Mucosa of descending colon (tissue), 3 donors: ENCODE data around the gene NEMP1. TPM values are rescaled to one million over a fixed set of nuclear protein-coding genes. Genes with fewer than 3 reads are reported as not detected.
A peak's percentile ranks its signal among the peaks of the same experiment; 100 is the strongest.
"Not testable (repeated sequence)": the region's sequence is repeated elsewhere in the genome, so short reads cannot be mapped to it uniquely, and the experiment has no call there.

Experiments
- ATAC-seq: fragments of 200-7000 bp; cut with Tn5 transposase; one replicate; pipeline ENCODE4 v1.9.1; 2020; ENCODE audit warnings: mild to moderate bottlenecking, moderate library complexity
- DNase-seq, 3 donors: peaks; one replicate each; pipeline ENCODE4 v3.0.0-alpha.2; 2020
- H3K36me3 ChIP-seq: fragments of 200-600 bp; one replicate; pipeline ENCODE4 v1.8.0; 2021; ENCODE audit warnings: low read depth, mild to moderate bottlenecking
- H3K4me1 ChIP-seq: fragments of 200-600 bp; one replicate; pipeline ENCODE4 v1.8.0; 2021; ENCODE audit warnings: low read depth, mild to moderate bottlenecking
- H3K4me3 ChIP-seq: fragments of 200-600 bp; one replicate; pipeline ENCODE4 v1.8.0; 2021; ENCODE audit warnings: mild to moderate bottlenecking
- H3K9me3 ChIP-seq: fragments of 200-600 bp; one replicate; pipeline ENCODE4 v1.8.0; 2021; ENCODE audit warnings: mild to moderate bottlenecking
- intact Hi-C, 2 donors: fragments of 100-400 bp; cut with DNase I in 1 of 2; cut with micrococcal nuclease in 1 of 2; formaldehyde crosslinking; loops; one replicate each; pipeline versions ENCODE4 v1.11.0 to v1.11.1; 2022; cut with DNase I, micrococcal nuclease
- total RNA-seq, 3 donors: library from RNA; stranded (reverse); fragmentation: NEBNext Ultra II Directional in 2 of 3; extraction: Animal tissue kit (Norgen Biotek cat#: 25700) in 2 of 3; gene quantifications; one replicate each; pipeline versions ENCODE4 v1.2.1 to v1.2.4, GENCODE V29; 2021 to 2023
- TF ChIP-seq, protein P1 (sequence below): fragments of 200-600 bp; IDR thresholded peaks from one replicate; pipeline ENCODE4 v1.8.0; 2022; ENCODE audit warnings: antibody characterized with exemption, mild to moderate bottlenecking
- donor health status: DM: no; HTN: no; CAD: no; lungs with moderate emphysema.
- donor health status: DM: no; HTN: no; CAD: no.
- donor health status: DM: no; HTN: yes; CAD: no.

NEMP1 gene
- total RNA-seq, 3 donors from 2014 or later: 6.3 to 16.9 (median 10.2) TPM

GRCh38 chr12:57079821-57080220 lies 1.2 kb upstream of the NEMP1 start:
- Histone ChIP-seq H3K36me3 (no peaks in the 10 kb centered on the region), H3K9me3 (no peaks in the 10 kb centered on the region), H3K4me1 (peaks cover 11% of the 10 kb centered on the region), H3K4me3 (no peak overlapping the region)
- ATAC-seq (no peak), DNase-seq (no peak)
- TF ChIP-seq, protein P1, sequence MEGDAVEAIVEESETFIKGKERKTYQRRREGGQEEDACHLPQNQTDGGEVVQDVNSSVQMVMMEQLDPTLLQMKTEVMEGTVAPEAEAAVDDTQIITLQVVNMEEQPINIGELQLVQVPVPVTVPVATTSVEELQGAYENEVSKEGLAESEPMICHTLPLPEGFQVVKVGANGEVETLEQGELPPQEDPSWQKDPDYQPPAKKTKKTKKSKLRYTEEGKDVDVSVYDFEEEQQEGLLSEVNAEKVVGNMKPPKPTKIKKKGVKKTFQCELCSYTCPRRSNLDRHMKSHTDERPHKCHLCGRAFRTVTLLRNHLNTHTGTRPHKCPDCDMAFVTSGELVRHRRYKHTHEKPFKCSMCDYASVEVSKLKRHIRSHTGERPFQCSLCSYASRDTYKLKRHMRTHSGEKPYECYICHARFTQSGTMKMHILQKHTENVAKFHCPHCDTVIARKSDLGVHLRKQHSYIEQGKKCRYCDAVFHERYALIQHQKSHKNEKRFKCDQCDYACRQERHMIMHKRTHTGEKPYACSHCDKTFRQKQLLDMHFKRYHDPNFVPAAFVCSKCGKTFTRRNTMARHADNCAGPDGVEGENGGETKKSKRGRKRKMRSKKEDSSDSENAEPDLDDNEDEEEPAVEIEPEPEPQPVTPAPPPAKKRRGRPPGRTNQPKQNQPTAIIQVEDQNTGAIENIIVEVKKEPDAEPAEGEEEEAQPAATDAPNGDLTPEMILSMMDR: no peak
- intact Hi-C loops: no loop called here

GRCh38 chr12:57073566-57074450 lies 4.8 kb downstream of the NEMP1 start:
- H3K36me3 ChIP-seq, H3K9me3 ChIP-seq, DNase-seq, H3K4me3 ChIP-seq, intact Hi-C loops, ATAC-seq: not testable (repeated sequence)
- peaks cover 10% of the 10 kb centered on the region for H3K4me1 ChIP-seq

DNA sequence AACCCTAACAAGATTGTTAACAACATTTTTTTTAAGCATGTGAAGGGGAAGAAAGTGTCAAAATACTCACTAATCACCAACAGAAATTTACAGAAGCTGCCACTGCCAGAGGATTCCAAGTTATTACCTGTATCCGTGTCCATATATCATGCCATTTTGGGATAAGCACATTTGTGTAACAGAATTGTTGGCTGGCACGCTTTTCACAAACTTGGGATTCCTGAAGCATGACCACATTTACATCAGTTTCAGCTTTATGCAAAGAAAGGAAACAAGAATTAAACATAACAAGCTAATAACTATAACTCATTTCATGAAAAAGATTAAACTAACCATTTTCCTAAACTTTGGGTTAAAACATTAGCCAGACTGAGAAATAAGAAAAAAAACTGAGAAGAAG lies 5.9 kb downstream of the NEMP1 start:
- Histone ChIP-seq H3K4me1 (peaks cover 6% of the 10 kb centered on the region), H3K4me3 (no peak overlapping the region), H3K9me3 (no peaks in the 10 kb centered on the region), H3K36me3 (no peaks in the 10 kb centered on the region)
- TF ChIP-seq, protein P1: no peak
- ATAC-seq (no peak), DNase-seq (no peak)
- intact Hi-C loops: no loop called here

GRCh38 chr12:57069523-57069922 lies 9.1 kb downstream of the NEMP1 start:
- H3K9me3 ChIP-seq: no peaks in the 10 kb centered on the region
- DNase-seq: peak in 1 of 3 donors; percentile 85
- TF ChIP-seq, protein P1: peak; percentile 69
- no peaks in the 10 kb centered on the region for H3K36me3 ChIP-seq
- peaks cover 5% of the 10 kb centered on the region for H3K4me1 ChIP-seq
- peak; percentile 98 for ATAC-seq
- no peak overlapping the region for H3K4me3 ChIP-seq
- intact Hi-C loops: loop anchor here (5.0 to 10.0 kb wide), 3 partner anchors 43 to 95 kb away; partner anchors contain the start of gene STAT6 (in 2 of the 2)

GRCh38 chr12:57066245-57066644 lies 12.3 kb downstream of the NEMP1 start:
- intact Hi-C loops: loop anchor here (5.0 to 10.0 kb wide), 3 partner anchors 46 to 99 kb away; partner anchors contain the start of gene STAT6 (in 2 of the 2)
- TF ChIP-seq, protein P1: no peak
- ATAC-seq (no peak), DNase-seq (no peak)
- Histone ChIP-seq H3K36me3 (no peaks in the 10 kb centered on the region), H3K4me1 (peaks cover 5% of the 10 kb centered on the region), H3K9me3 (no peaks in the 10 kb centered on the region), H3K4me3 (no peak overlapping the region)

GRCh38 chr12:57063991-57064685 lies 14.5 kb downstream of the NEMP1 start:
- H3K4me1 ChIP-seq: no peaks in the 10 kb centered on the region
- TF ChIP-seq, protein P1: no peak
- H3K9me3 ChIP-seq: no peaks in the 10 kb centered on the region
- H3K36me3 ChIP-seq: no peaks in the 10 kb centered on the region
- peak; percentile 60 for ATAC-seq
- intact Hi-C loops: loop anchor here (2.0 to 10.0 kb wide), 4 partner anchors 51 to 101 kb away; partner anchors contain the start of genes STAT6 (in 1 of the 2) and ZBTB39 (in 1 of the 2)
- no peak overlapping the region for H3K4me3 ChIP-seq
- no peak for DNase-seq
